Activated gamma-delta T cell treated with Interleukin-2 at 50 U/mL for 16 hours (primary cell): Measurements from ENCODE around the gene PKP3.

Source experiments
- DNase-seq: peaks from one replicate; pipeline ENCODE4 v3.0.0-alpha.2; 2020

Gene PKP3

GRCh38 chr11:363948-364761, 29.9 kb upstream of the PKP3 start:
- peak; percentile 57 for DNase-seq

- DNase-seq = no peak
Observed at GRCh38 chr11:364991-365725, 28.9 kb upstream of the PKP3 start.

GRCh38 chr11:365831-366230, 28.2 kb upstream of the PKP3 start:
- no peak for DNase-seq

GRCh38 chr11:367956-368413, 26.0 kb upstream of the PKP3 start:
- DNase-seq = no peak

- DNase-seq = no peak
Observed at GRCh38 chr11:368414-369335, 25.3 kb upstream of the PKP3 start.

GRCh38 chr11:369336-370018, 24.5 kb upstream of the PKP3 start, which contains the start of gene B4GALNT4:
B4GALNT4 (plus strand) TSS chr11:369499; CDS start chr11:369804, 305 bp downstream.
- DNase-seq = no peak

GRCh38 chr11:370070-370941, 23.7 kb upstream of the PKP3 start:
- no peak for DNase-seq

- DNase-seq = no peak
Observed at GRCh38 chr11:371051-371450, 23.0 kb upstream of the PKP3 start.

GRCh38 chr11:371716-372590, 22.1 kb upstream of the PKP3 start:
- DNase-seq = no peak

GRCh38 chr11:372809-373715, 20.9 kb upstream of the PKP3 start:
- no peak for DNase-seq

- DNase-seq = no peak
Observed at GRCh38 chr11:373716-374551, 20.1 kb upstream of the PKP3 start.

GRCh38 chr11:375065-376025, 18.7 kb upstream of the PKP3 start:
- DNase-seq = no peak

GRCh38 chr11:376531-377173, 17.4 kb upstream of the PKP3 start:
- no peak for DNase-seq

- DNase-seq = no peak
Observed at GRCh38 chr11:377174-377865, 16.7 kb upstream of the PKP3 start.

- DNase-seq = no peak
Observed at GRCh38 chr11:377883-378500, 16.0 kb upstream of the PKP3 start.
